ENCODE measurements around the gene PUM2.
"Not testable (repeated sequence)": the region's sequence is repeated elsewhere in the genome, so short reads cannot be mapped to it uniquely, and the experiment has no call there.

PUM2 gene

GRCh38 chr2:20243637-20244036, 107.0 kb downstream of the PUM2 start:
- Mint-ChIP-seq H3K36me3 (peaks cover 54% of the 10 kb centered on the region), H3K4me1 (peaks cover 16% of the 10 kb centered on the region), H3K27ac (peak overlapping the region; percentile 71)
- not testable (repeated sequence) for H3K9me3 Mint-ChIP-seq; H3K4me3 Mint-ChIP-seq; DNase-seq (ENCODE audit: low spot score in 2 of 2); ATAC-seq

- DNase-seq (ENCODE audit: low spot score in 2 of 2) (peak in 1 of 2 donors; percentile 53), ATAC-seq (peak; percentile 66)
- peaks cover 46% of the 10 kb centered on the region for H3K36me3 Mint-ChIP-seq
- H3K4me1 Mint-ChIP-seq = peaks cover 16% of the 10 kb centered on the region
- no peak overlapping the region for H3K4me3 Mint-ChIP-seq
- peak overlapping the region; percentile 71 for H3K27ac Mint-ChIP-seq
- no peaks in the 10 kb centered on the region for H3K9me3 Mint-ChIP-seq
Measured at GRCh38 chr2:20242727-20243377, 107.8 kb downstream of the PUM2 start.

GRCh38 chr2:20241973-20242726, 108.5 kb downstream of the PUM2 start:
- ATAC-seq (peak; percentile 60), DNase-seq (ENCODE audit: low spot score in 2 of 2) (peak; percentile 49 to 71)
- Mint-ChIP-seq H3K4me3 (peak overlapping the region; percentile 26), H3K9me3 (no peaks in the 10 kb centered on the region), H3K36me3 (peaks cover 39% of the 10 kb centered on the region), H3K4me1 (peaks cover 16% of the 10 kb centered on the region), H3K27ac (peak overlapping the region; percentile 71)

- Mint-ChIP-seq H3K4me1 (peaks cover 16% of the 10 kb centered on the region), H3K36me3 (peaks cover 25% of the 10 kb centered on the region)
- ATAC-seq, H3K27ac Mint-ChIP-seq, H3K4me3 Mint-ChIP-seq, H3K9me3 Mint-ChIP-seq: not testable (repeated sequence)
- DNase-seq (ENCODE audit: low spot score in 2 of 2) = peak in 1 of 2 donors; percentile 35
Measured at GRCh38 chr2:20240291-20240690, 110.4 kb downstream of the PUM2 start.

GRCh38 chr2:20236496-20236895, 114.1 kb downstream of the PUM2 start:
- ATAC-seq = no peak
- DNase-seq (ENCODE audit: low spot score in 2 of 2) = peak in 1 of 2 donors; percentile 37
- H3K4me1 Mint-ChIP-seq = no peaks in the 10 kb centered on the region
- H3K4me3 Mint-ChIP-seq = no peak overlapping the region
- no peaks in the 10 kb centered on the region for H3K9me3 Mint-ChIP-seq
- H3K27ac Mint-ChIP-seq = no peak overlapping the region
- no peaks in the 10 kb centered on the region for H3K36me3 Mint-ChIP-seq

GRCh38 chr2:20235655-20236305, 114.9 kb downstream of the PUM2 start:
- no peak overlapping the region for H3K4me3 Mint-ChIP-seq
- H3K4me1 Mint-ChIP-seq = no peaks in the 10 kb centered on the region
- no peaks in the 10 kb centered on the region for H3K9me3 Mint-ChIP-seq
- H3K36me3 Mint-ChIP-seq = no peaks in the 10 kb centered on the region
- peak; percentile 17 for ATAC-seq
- peak overlapping the region; percentile 20 for H3K27ac Mint-ChIP-seq
- DNase-seq (ENCODE audit: low spot score in 2 of 2) = peak in 1 of 2 donors; percentile 44

GRCh38 chr2:20234597-20234996, 116.0 kb downstream of the PUM2 start:
- DNase-seq (ENCODE audit: low spot score in 2 of 2); H3K4me3 Mint-ChIP-seq; H3K4me1 Mint-ChIP-seq; H3K9me3 Mint-ChIP-seq; H3K36me3 Mint-ChIP-seq; ATAC-seq; H3K27ac Mint-ChIP-seq: not testable (repeated sequence)

GRCh38 chr2:20232837-20233207, 117.8 kb downstream of the PUM2 start:
- no peaks in the 10 kb centered on the region for H3K9me3 Mint-ChIP-seq

GRCh38 chr2:20231598-20232026, 119.0 kb downstream of the PUM2 start:
- ATAC-seq = peak; percentile 43
- H3K4me1 Mint-ChIP-seq = no peaks in the 10 kb centered on the region

More at GRCh38 chr2:20232837-20233207, 117.8 kb downstream of the PUM2 start:
- Mint-ChIP-seq H3K4me1 (no peaks in the 10 kb centered on the region), H3K36me3 (no peaks in the 10 kb centered on the region), H3K4me3 (no peak overlapping the region), H3K27ac (no peak overlapping the region)
- no peak for DNase-seq (ENCODE audit: low spot score in 2 of 2)
- ATAC-seq = no peak

GRCh38 chr2:20231159-20231558, 119.5 kb downstream of the PUM2 start:
- H3K27ac Mint-ChIP-seq = no peak overlapping the region
- H3K4me3 Mint-ChIP-seq = no peak overlapping the region
- H3K4me1 Mint-ChIP-seq = no peaks in the 10 kb centered on the region
- no peaks in the 10 kb centered on the region for H3K36me3 Mint-ChIP-seq
- DNase-seq (ENCODE audit: low spot score in 2 of 2) = no peak
- H3K9me3 Mint-ChIP-seq = no peaks in the 10 kb centered on the region
- ATAC-seq = peak; percentile 25

More at GRCh38 chr2:20231598-20232026, 119.0 kb downstream of the PUM2 start:
- peak in 1 of 2 donors; percentile 43 for DNase-seq (ENCODE audit: low spot score in 2 of 2)
- H3K36me3 Mint-ChIP-seq = no peaks in the 10 kb centered on the region
- H3K9me3 Mint-ChIP-seq = no peaks in the 10 kb centered on the region
- H3K4me3 Mint-ChIP-seq = no peak overlapping the region
- no peak overlapping the region for H3K27ac Mint-ChIP-seq

GRCh38 chr2:20230114-20230425, 120.6 kb downstream of the PUM2 start:
- Mint-ChIP-seq H3K27ac (no peak overlapping the region), H3K4me1 (peaks cover 6% of the 10 kb centered on the region), H3K36me3 (no peaks in the 10 kb centered on the region), H3K4me3 (no peak overlapping the region), H3K9me3 (no peaks in the 10 kb centered on the region)
- ATAC-seq (no peak), DNase-seq (ENCODE audit: low spot score in 2 of 2) (no peak)

- no peaks in the 10 kb centered on the region for H3K36me3 Mint-ChIP-seq
- no peak overlapping the region for H3K4me3 Mint-ChIP-seq
- ATAC-seq (no peak), DNase-seq (ENCODE audit: low spot score in 2 of 2) (no peak)
- peaks cover 6% of the 10 kb centered on the region for H3K4me1 Mint-ChIP-seq
- H3K9me3 Mint-ChIP-seq = no peaks in the 10 kb centered on the region
- no peak overlapping the region for H3K27ac Mint-ChIP-seq
Measured at GRCh38 chr2:20229322-20230113, 121.1 kb downstream of the PUM2 start.

- peaks cover 6% of the 10 kb centered on the region for H3K4me1 Mint-ChIP-seq
- no peaks in the 10 kb centered on the region for H3K9me3 Mint-ChIP-seq
- no peak overlapping the region for H3K27ac Mint-ChIP-seq
- H3K4me3 Mint-ChIP-seq = no peak overlapping the region
- H3K36me3 Mint-ChIP-seq = no peaks in the 10 kb centered on the region
- DNase-seq (ENCODE audit: low spot score in 2 of 2) = no peak
- no peak for ATAC-seq
Measured at GRCh38 chr2:20227894-20228505, 122.6 kb downstream of the PUM2 start.

- ATAC-seq = no peak
- peaks cover 6% of the 10 kb centered on the region for H3K4me1 Mint-ChIP-seq
- no peaks in the 10 kb centered on the region for H3K36me3 Mint-ChIP-seq
Measured at GRCh38 chr2:20226152-20226545, 124.5 kb downstream of the PUM2 start.

More at GRCh38 chr2:20226152-20226545, 124.5 kb downstream of the PUM2 start:
- Mint-ChIP-seq H3K9me3 (no peaks in the 10 kb centered on the region), H3K4me3 (peak overlapping the region; percentile 52), H3K27ac (no peak overlapping the region)
- DNase-seq (ENCODE audit: low spot score in 2 of 2) = no peak

All from stimulated activated effector memory CD8-positive, alpha-beta T cell treated with anti-CD3 and anti-CD28 coated beads, Interleukin-12 subunit alpha, Interleukin-12 subunit beta, amount 100 ng/mL, for 72 hours (primary cell).